OCI-LY7 (cell line): Measurements from ENCODE around the gene ZNF592. TPM values are rescaled to one million over a fixed set of nuclear protein-coding genes. Genes with fewer than 3 reads are reported as not detected.

Source experiments
- BruUV-seq: library from RNA; stranded (reverse); fragments of 400-500 nt; replicated peaks from 2 replicates; lab custom pipeline; 2021; lab: Mats Ljungman, UMichigan
- CTCF ChIA-PET: fragments of 300-600 bp; sonication (Branson Sonifier 250); formaldehyde crosslinking; loops from one replicate; lab custom pipeline; 2022; ENCODE audit warnings: antibody characterized with exemption; ENCODE audit not compliant: unreplicated experiment; lab: Charles Lee
- POLR2A ChIA-PET: fragments of 300-600 bp; sonication (Branson Sonifier 250); formaldehyde crosslinking; loops from one replicate; lab custom pipeline; 2022; ENCODE audit warnings: antibody characterized with exemption; lab: Charles Lee
- DNase-seq: peaks from one replicate; pipeline ENCODE4 v3.0.0-alpha.2; 2015; ENCODE audit warnings: low spot score
- H2AFZ ChIP-seq: fragments of 200-600 bp; sonication (generic), shearing (Covaris generic); 2 replicates; pipeline ENCODE4 v1.6.1; 2014; ENCODE audit warnings: mild to moderate bottlenecking, antibody characterized with exemption, low read length, moderate library complexity
- H3K27ac ChIP-seq: fragments of 200-600 bp; sonication (generic); 2 replicates; pipeline ENCODE4 v1.5.1; 2014; ENCODE audit warnings: mixed run types, low read depth, mild to moderate bottlenecking, moderate library complexity, low read length, inconsistent platforms; ENCODE audit not compliant: poor library complexity, severe bottlenecking
- H3K36me3 ChIP-seq: fragments of 200-600 bp; sonication (generic); 2 replicates; pipeline ENCODE4 v1.6.1; 2014; ENCODE audit warnings: mild to moderate bottlenecking, antibody characterized with exemption, low read length, moderate library complexity, mixed read lengths; ENCODE audit not compliant: insufficient read depth
- H3K4me1 ChIP-seq: fragments of 200-600 bp; sonication (generic); 2 replicates; pipeline ENCODE4 v1.5.1; 2014; ENCODE audit warnings: mild to moderate bottlenecking, low read length; ENCODE audit not compliant: insufficient read depth, poor library complexity, severe bottlenecking
- H3K4me2 ChIP-seq: fragments of 200-600 bp; sonication (generic); 2 replicates; pipeline ENCODE4 v1.6.1; 2014; ENCODE audit warnings: mild to moderate bottlenecking, low read length
- H3K4me3 ChIP-seq: fragments of 200-600 bp; sonication (generic); 2 replicates; pipeline ENCODE4 v1.5.1; 2014; ENCODE audit warnings: mild to moderate bottlenecking, low read depth, low read length; ENCODE audit not compliant: poor library complexity, severe bottlenecking
- H3K79me2 ChIP-seq: fragments of 200-600 bp; sonication (generic); 2 replicates; pipeline ENCODE4 v1.6.1; 2016; ENCODE audit warnings: low read depth, mild to moderate bottlenecking, low read length, moderate library complexity, mixed read lengths; ENCODE audit not compliant: insufficient read depth
- H3K9me2 ChIP-seq: fragments of 200-600 bp; sonication (generic); 2 replicates; pipeline ENCODE4 v1.6.1; 2016; ENCODE audit warnings: mild to moderate bottlenecking, low read length, mixed read lengths; ENCODE audit not compliant: insufficient read depth
- H3K9me3 ChIP-seq: fragments of 200-600 bp; sonication (generic); 2 replicates; pipeline ENCODE4 v1.6.1; 2014; ENCODE audit warnings: mild to moderate bottlenecking, mixed run types, low read length, mixed read lengths
- H4K20me1 ChIP-seq: fragments of 200-600 bp; sonication (generic); 2 replicates; pipeline ENCODE4 v1.6.1; 2014; ENCODE audit warnings: mild to moderate bottlenecking, antibody characterized with exemption, low read length, moderate library complexity, mixed read lengths; ENCODE audit not compliant: insufficient read depth
- CTCF ChIP-seq: fragments of 200-600 bp; sonication (generic); conservative IDR thresholded peaks from 2 replicates; pipeline ENCODE4 v1.5.1; 2014; ENCODE audit warnings: mild to moderate bottlenecking, antibody characterized with exemption, low read length, moderate library complexity, mixed read lengths
- EZH2phosphoT487 ChIP-seq: fragments of 200-600 bp; sonication (generic); IDR thresholded peaks from 2 replicates; pipeline ENCODE4 v1.6.1; 2018; ENCODE audit warnings: low read depth, borderline replicate concordance, mild to moderate bottlenecking, mixed run types, antibody characterized with exemption, low read length, moderate library complexity, mixed read lengths
- intact Hi-C: fragments of 100-400 bp; cut with micrococcal nuclease; formaldehyde crosslinking; loops from one replicate; pipeline ENCODE4 v1.10.0; 2022; ENCODE audit not compliant: unreplicated experiment
- total RNA-seq, 2 experiments: library from RNA; depleted of rRNA in 1 of 2; stranded (reverse); fragments of >200 nt in 1 of 2; shearing (Covaris generic) in 1 of 2; gene quantifications; 2 replicates each; pipeline ENCODE4 v1.2.3, GENCODE V29; 2014 to 2022

The ZNF592 gene
- total RNA-seq, 2 experiments from 2014 or later = 23.0 to 41.3 TPM

GRCh38 chr15:84772031-84772430 lies 23.6 kb downstream of the ZNF592 start:
- no peak for TF ChIP-seq EZH2phosphoT487
- BruUV-seq = no TSS peak
- Histone ChIP-seq H3K79me2 (peaks cover 75% of the 10 kb centered on the region), H2AFZ (no peak overlapping the region), H3K9me3 (no peaks in the 10 kb centered on the region), H3K36me3 (peaks cover 91% of the 10 kb centered on the region), H4K20me1 (no peaks in the 10 kb centered on the region; the same call in 1 of the 2 replicates), H3K4me3 (no peak overlapping the region), H3K4me1 (no peaks in the 10 kb centered on the region), H3K9me2 (no peaks in the 10 kb centered on the region), H3K4me2 (no peak overlapping the region), H3K27ac (no peak overlapping the region)
- ChIA-PET POLR2A (no interaction called here), CTCF (no interaction called here)
- intact Hi-C loops = no loop called here
- no peak for DNase-seq

GRCh38 chr15:84772467-84772866 lies 24.1 kb downstream of the ZNF592 start:
- no peak overlapping the region for H3K27ac ChIP-seq
- H2AFZ ChIP-seq = no peak overlapping the region
- H4K20me1 ChIP-seq = no peaks in the 10 kb centered on the region; the same call in 1 of the 2 replicates
- no peak overlapping the region for H3K4me2 ChIP-seq
- H3K9me3 ChIP-seq = no peaks in the 10 kb centered on the region
- peaks cover 71% of the 10 kb centered on the region for H3K79me2 ChIP-seq
- intact Hi-C loops = no loop called here
- H3K36me3 ChIP-seq = peaks cover 87% of the 10 kb centered on the region
- DNase-seq = no peak
- H3K4me1 ChIP-seq = no peaks in the 10 kb centered on the region
- no peak for TF ChIP-seq CTCF
- TF ChIP-seq EZH2phosphoT487 = no peak
- no peaks in the 10 kb centered on the region for H3K9me2 ChIP-seq
- ChIA-PET CTCF (no interaction called here), POLR2A (no interaction called here)
- no TSS peak for BruUV-seq
- H3K4me3 ChIP-seq = no peak overlapping the region

- CTCF ChIA-PET = no interaction called here
- TF ChIP-seq EZH2phosphoT487 (no peak), CTCF (no peak)
- H3K36me3 ChIP-seq = peaks cover 85% of the 10 kb centered on the region
- no peaks in the 10 kb centered on the region for H3K4me1 ChIP-seq
- POLR2A ChIA-PET = interaction anchor here (0.5 to 1.2 kb wide), 8 partner anchors 12 to 198 kb away, joined by 3 to 7 read pairs (median 3); no protein-coding TSS in a partner anchor
- H3K9me2 ChIP-seq = no peaks in the 10 kb centered on the region
- DNase-seq = no peak
- H3K9me3 ChIP-seq = no peaks in the 10 kb centered on the region
- no peak overlapping the region for H3K27ac ChIP-seq
- no TSS peak for BruUV-seq
- no peak overlapping the region for H3K4me2 ChIP-seq
- no peaks in the 10 kb centered on the region; the same call in 1 of the 2 replicates for H4K20me1 ChIP-seq
- no peak overlapping the region for H2AFZ ChIP-seq
- H3K79me2 ChIP-seq = peaks cover 63% of the 10 kb centered on the region
- no peak overlapping the region for H3K4me3 ChIP-seq
- intact Hi-C loops = no loop called here
Measured at GRCh38 chr15:84773716-84774115, 25.3 kb downstream of the ZNF592 start.
